ENCODE results near the gene ATOH7.
"Not testable (repeated sequence)": the region's sequence is repeated elsewhere in the genome, so short reads cannot be mapped to it uniquely, and the experiment has no call there.

The ATOH7 gene

GRCh38 chr10:68237173-68237572 lies 5.3 kb upstream of the ATOH7 start:
- no peak overlapping the region for H3K4me3 ChIP-seq (ENCODE audit: low read depth, low read length)

DNA sequence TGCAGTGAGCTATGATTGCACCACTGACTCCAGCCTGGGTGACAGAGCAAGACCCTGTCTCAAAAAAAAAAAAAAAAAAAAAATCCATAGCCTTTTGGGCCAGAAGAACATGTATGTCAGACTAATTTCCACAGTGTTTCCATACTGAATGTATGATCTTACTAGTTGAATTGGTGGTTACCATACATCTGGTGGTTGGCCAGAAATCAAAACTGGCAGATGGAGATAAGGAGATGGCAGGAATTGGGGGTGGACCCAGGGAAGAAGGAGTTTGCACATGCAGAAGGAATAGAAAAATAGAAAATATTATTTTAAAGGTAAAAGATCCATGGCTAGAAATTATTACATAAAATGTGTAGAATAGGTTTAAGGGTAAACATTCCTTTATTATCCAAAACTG lies 3.7 kb upstream of the ATOH7 start:
- H3K4me3 ChIP-seq (ENCODE audit: low read depth, low read length) = no peak overlapping the region

DNA sequence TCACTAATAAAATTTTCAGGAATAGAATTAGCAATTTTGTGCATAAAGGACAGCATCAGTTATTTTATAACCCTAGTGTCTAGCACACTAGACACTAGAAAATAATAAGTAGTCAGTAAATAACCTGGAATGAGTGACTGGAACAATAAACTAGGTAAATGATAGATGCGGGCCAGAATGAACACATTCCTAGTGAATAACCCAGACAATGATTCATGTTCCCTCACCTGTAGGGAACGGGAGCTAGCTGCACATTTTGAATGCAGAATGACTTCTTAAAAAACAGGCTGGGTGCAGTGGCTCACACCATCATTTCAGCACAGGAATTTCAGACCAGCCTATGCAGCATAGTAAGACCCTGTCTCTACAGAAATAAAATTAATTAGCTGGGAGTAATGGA lies 3.2 kb upstream of the ATOH7 start:
- H3K4me3 ChIP-seq (ENCODE audit: low read depth, low read length) = no peak overlapping the region

- H3K4me3 ChIP-seq (ENCODE audit: low read depth, low read length) = no peak overlapping the region
Measured at GRCh38 chr10:68233046-68233445, 1.1 kb upstream of the ATOH7 start.

GRCh38 chr10:68231106-68231816 lies 652 bp downstream of the ATOH7 start:
- H3K4me3 ChIP-seq (ENCODE audit: low read depth, low read length) = peak overlapping the region; percentile 72

DNA sequence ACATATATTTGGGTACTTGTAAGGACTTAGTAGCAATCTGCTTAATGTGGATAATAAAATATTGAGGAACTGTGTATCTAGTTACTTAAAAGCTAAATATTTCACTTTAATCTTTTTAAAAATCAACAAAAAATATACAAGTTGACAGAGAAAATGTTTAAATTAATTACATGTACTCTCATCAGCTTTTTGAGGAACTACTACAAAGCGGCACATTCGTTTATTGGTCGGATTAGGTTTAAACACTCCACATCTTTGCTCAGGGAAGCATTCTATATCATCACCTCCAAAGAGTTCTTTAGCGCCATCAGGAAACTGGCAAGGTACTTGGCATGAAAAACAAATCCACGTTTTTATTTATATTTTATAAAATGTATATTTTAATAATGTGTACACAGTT lies 1.6 kb downstream of the ATOH7 start:
- H3K4me3 ChIP-seq (ENCODE audit: low read depth, low read length) = no peak overlapping the region

GRCh38 chr10:68224810-68225209 lies 7.1 kb downstream of the ATOH7 start:
- H3K4me3 ChIP-seq (ENCODE audit: low read depth, low read length) = no peak overlapping the region

DNA sequence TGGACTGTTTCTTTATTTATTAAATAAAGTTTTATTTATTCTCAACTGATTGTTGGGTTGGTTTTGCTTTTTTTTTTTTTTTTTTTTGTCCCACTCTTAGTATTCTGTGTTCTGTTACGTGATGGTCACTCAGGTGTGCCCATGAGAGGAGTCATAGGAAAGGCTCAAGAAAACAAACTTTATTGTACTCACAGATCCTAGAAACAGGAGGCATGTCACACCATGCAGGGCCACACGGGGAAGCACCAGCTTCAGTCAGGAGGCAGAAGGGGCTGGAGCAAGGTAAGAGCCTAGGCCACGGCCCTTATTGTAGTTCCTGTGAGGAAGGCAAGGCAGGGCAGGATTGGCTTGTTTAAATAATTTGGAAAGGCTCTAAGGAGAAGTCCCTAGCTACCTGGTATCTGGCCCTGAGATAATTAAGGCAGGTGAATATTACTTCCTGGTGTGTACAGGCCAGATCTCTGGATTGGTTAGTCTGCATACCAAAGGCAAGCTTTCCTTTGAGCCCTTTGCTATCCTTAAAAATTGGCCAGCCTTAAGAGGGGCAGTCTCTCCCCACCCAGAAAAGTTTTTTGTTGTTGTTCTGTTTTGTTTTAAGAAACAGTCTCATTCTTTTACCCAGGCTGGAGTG lies 8.3 kb downstream of the ATOH7 start:
- no peak overlapping the region for H3K4me3 ChIP-seq (ENCODE audit: low read depth, low read length)

- H3K4me3 ChIP-seq (ENCODE audit: low read depth, low read length) = no peak overlapping the region
Measured at GRCh38 chr10:68222391-68222790, 9.5 kb downstream of the ATOH7 start.

- no peak overlapping the region for H3K4me3 ChIP-seq (ENCODE audit: low read depth, low read length)
Measured at GRCh38 chr10:68221196-68221595, 10.7 kb downstream of the ATOH7 start.

GRCh38 chr10:68218786-68219185 lies 13.1 kb downstream of the ATOH7 start:
- no peak overlapping the region for H3K4me3 ChIP-seq (ENCODE audit: low read depth, low read length)

DNA sequence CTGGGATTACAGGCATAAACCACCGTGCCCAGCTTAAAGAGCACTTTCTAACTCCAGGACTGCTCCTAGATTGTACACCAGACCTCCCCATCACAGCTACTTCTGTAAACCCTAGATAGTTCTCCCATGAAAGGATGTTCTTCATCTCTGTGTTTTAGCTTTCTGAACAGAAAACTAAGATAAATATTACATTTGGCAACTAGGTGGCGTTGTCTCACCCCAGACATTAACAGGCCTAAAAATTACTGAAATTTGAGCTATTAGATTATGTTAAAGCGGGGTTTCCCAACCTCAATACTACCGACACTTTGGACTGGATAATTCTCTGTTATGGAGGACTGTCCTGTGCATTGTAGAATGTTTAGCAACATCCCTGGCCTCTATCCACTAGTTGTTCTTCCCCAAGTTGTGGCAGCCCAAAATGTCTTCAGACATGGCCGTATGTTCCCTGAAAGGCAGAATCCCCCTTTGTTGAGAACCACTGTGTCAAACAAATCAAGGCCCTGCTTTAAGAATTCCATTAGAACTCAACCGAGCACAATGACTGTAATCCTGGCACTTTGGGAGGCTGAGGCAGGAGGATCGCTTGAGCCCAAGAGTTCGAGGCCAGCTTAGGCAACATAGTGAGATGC lies 19.1 kb downstream of the ATOH7 start:
- H3K4me3 ChIP-seq (ENCODE audit: low read depth, low read length) = no peak overlapping the region

DNA sequence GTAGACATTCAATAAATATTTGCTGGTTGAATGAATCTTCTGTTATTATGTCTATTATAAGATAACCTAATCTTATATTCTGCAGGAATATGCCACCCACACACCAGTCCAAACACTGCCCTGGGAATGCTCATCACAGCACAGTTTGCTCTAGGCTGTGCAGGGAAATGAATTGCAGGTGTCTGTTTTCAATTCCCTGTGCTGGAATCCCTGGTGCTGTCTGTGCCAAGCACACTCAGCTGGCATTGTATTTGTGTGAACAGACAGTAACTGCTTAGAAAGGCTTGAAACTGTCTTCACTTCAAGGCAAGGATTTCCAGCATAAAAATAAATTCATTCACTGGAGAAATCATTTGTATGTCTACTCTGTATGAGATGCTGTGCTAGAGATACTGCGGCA lies 20.2 kb downstream of the ATOH7 start:
- H3K4me3 ChIP-seq (ENCODE audit: low read depth, low read length) = no peak overlapping the region

GRCh38 chr10:68208424-68209042 lies 23.4 kb downstream of the ATOH7 start:
- H3K4me3 ChIP-seq (ENCODE audit: low read depth, low read length) = no peak overlapping the region

DNA sequence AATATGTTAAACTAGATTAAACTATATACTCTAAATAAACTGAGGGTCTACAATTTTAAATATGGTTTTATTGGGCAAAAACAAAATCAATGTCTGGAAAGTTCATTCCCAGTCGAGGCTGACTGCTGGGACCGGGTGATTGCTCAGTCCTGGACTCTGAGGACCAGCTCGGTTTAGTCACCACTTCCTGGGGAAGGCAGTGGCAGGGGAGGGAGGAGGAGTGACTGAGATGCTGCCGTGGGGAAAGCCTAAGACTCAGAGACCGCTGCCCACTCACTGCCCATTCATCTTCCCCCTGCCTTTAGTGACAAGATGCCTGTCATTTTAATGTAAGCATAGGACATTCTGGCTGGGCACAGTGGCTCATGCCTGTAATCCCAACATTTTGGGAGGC lies 29.0 kb downstream of the ATOH7 start:
- no peak overlapping the region for H3K4me3 ChIP-seq (ENCODE audit: low read depth, low read length)

DNA sequence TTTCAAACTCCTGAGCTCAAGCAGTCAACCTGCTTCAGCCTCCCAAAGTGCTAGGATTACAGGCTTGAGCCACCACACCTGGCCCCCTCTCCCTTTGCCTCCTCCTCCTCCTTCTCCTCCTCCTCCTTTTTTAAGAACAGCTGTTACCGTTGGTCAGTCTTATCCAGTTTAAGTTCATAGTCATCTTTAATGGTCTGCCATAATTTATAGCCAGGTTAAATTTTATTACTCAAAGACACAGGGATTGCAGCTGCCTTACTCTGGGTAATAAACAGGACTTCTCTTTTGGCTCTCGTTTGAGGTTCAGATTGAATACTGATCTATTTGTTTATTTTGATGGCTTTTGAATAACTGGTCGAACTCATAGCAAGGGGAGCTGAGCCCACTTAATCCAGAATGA lies 35.2 kb downstream of the ATOH7 start:
- H3K4me3 ChIP-seq (ENCODE audit: low read depth, low read length) = no peak overlapping the region

DNA sequence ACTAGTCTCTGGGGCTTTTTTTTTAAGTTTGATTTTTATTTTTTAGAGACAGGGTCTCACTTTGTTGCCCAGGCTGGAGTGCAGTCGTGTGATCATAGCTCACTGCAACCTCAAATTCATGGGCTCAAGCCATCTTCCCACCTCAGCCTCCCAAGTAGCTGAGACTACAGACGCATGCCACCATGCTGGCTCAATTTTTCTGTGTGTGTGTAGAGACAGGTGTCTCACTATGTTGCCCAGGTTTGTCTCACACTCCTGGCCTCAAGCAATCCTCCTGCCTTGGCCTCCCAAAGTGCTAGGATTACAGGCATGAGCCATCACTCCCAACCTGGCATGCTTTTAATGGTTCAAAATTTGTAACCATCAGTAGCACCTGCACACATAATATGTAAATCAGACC lies 36.1 kb downstream of the ATOH7 start:
- H3K4me3 ChIP-seq (ENCODE audit: low read depth, low read length) = not testable (repeated sequence)

GRCh38 chr10:68194290-68194689 lies 37.6 kb downstream of the ATOH7 start:
- no peak overlapping the region for H3K4me3 ChIP-seq (ENCODE audit: low read depth, low read length)

GRCh38 chr10:68192113-68192512 lies 39.8 kb downstream of the ATOH7 start:
- H3K4me3 ChIP-seq (ENCODE audit: low read depth, low read length) = no peak overlapping the region

- H3K4me3 ChIP-seq (ENCODE audit: low read depth, low read length) = no peak overlapping the region
Measured at GRCh38 chr10:68188835-68189234, 43.1 kb downstream of the ATOH7 start.

GRCh38 chr10:68185085-68185484 lies 46.8 kb downstream of the ATOH7 start:
- no peak overlapping the region for H3K4me3 ChIP-seq (ENCODE audit: low read depth, low read length)

- no peak overlapping the region for H3K4me3 ChIP-seq (ENCODE audit: low read depth, low read length)
Measured at GRCh38 chr10:68184546-68184945, 47.4 kb downstream of the ATOH7 start.

Measured in iPS-11a (cell line).